Thyroid gland (tissue), 4 donors: ENCODE data around the gene CHI3L1.

Experiments used
- POLR2A ChIP-seq, 2 donors: fragments of 450-650 bp; IDR thresholded peaks; one replicate each; pipeline ENCODE4 v1.6.1; 2017; ENCODE audit warnings: antibody characterized with exemption in 2 of 2, mild to moderate bottlenecking in 2 of 2, moderate library complexity in 1 of 2
- TF ChIP-seq, protein P1 (sequence below), 6 experiments: fragments of 200-600 bp in 3 of 6; fragments of 450-650 bp in 3 of 6; sonication (generic) in 3 of 6; IDR thresholded peaks; one replicate each; pipeline ENCODE4 v1.5.1; 2016 to 2019; ENCODE audit warnings: antibody characterized with exemption in 6 of 6, mild to moderate bottlenecking in 2 of 6, inconsistent platforms in 1 of 6, moderate library complexity in 1 of 6

DNA sequence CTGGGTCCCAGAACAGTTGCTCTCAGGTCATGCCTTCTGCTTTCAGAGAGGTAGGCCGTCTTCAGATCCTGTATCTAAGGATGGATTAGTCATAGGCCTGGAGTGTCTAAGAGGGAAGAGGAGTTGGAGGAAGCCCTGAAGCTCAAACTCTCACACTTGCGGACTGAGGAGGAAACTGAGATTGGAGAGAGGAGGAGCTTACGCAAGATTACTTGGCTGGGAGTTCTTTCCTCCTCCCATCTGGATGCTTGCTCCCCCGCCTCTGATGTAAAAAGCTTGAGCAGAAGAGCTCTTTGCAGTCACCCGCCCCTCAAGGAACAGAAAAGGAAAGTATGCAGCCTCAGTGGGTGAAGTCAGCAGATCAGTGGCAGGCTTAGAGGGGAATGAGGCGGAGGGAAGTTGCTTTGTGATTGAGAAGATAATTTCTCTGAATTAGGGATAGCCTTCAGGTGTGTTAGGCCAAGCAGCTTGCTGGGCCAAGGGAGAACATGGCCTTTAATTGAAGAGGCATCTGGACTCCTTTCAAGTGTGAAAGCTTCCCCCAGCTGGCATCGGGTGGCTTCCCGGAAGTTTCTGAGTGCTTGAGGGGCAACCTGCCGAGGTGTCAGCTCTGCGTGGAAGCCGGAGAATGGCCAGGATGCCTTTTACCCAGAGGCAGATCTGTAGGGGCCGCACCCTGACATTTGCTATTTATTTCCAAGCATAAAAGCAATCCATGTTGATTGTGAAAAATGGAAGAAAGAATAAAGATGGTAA, 52.4 kb downstream of the CHI3L1 start:
- TF ChIP-seq, protein P1, sequence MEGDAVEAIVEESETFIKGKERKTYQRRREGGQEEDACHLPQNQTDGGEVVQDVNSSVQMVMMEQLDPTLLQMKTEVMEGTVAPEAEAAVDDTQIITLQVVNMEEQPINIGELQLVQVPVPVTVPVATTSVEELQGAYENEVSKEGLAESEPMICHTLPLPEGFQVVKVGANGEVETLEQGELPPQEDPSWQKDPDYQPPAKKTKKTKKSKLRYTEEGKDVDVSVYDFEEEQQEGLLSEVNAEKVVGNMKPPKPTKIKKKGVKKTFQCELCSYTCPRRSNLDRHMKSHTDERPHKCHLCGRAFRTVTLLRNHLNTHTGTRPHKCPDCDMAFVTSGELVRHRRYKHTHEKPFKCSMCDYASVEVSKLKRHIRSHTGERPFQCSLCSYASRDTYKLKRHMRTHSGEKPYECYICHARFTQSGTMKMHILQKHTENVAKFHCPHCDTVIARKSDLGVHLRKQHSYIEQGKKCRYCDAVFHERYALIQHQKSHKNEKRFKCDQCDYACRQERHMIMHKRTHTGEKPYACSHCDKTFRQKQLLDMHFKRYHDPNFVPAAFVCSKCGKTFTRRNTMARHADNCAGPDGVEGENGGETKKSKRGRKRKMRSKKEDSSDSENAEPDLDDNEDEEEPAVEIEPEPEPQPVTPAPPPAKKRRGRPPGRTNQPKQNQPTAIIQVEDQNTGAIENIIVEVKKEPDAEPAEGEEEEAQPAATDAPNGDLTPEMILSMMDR (IDR thresholded peaks at IDR 0.05), result no peak
- TF ChIP-seq POLR2A (IDR thresholded peaks at IDR 0.05), result no peak
